22Rv1 (cell line): ENCODE measurements around the gene NALCN.

Experiments
- ZFX ChIP-seq: fragments of 450-650 bp; IDR thresholded peaks from 2 replicates; pipeline ENCODE4 v1.6.1; 2017; ENCODE audit warnings: antibody characterized with exemption, borderline replicate concordance
- TF ChIP-seq, protein P1 (sequence below): fragments of 450-650 bp; IDR thresholded peaks from 2 replicates; pipeline ENCODE4 v1.5.1; 2017; ENCODE audit warnings: mild to moderate bottlenecking

DNA sequence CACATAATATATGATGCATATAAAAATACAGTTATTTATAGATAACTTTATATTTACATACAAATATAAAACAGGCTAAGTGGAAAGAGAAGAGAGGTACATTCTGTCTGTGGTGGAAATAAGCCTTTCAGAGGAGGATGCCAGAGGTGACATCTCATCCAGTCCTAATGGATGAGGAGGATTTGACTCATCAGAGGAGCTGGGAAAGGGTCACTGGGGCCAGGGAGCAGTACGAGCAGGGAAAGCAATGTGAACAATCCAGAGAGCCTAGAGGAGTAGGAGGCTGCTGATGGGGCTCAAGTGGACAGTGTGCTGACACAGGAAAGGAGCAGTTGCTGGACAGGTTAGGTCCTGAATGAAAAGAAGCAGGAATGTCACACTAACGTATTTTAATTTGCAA is 18.6 kb downstream of the NALCN start:
- TF ChIP-seq, protein P1, sequence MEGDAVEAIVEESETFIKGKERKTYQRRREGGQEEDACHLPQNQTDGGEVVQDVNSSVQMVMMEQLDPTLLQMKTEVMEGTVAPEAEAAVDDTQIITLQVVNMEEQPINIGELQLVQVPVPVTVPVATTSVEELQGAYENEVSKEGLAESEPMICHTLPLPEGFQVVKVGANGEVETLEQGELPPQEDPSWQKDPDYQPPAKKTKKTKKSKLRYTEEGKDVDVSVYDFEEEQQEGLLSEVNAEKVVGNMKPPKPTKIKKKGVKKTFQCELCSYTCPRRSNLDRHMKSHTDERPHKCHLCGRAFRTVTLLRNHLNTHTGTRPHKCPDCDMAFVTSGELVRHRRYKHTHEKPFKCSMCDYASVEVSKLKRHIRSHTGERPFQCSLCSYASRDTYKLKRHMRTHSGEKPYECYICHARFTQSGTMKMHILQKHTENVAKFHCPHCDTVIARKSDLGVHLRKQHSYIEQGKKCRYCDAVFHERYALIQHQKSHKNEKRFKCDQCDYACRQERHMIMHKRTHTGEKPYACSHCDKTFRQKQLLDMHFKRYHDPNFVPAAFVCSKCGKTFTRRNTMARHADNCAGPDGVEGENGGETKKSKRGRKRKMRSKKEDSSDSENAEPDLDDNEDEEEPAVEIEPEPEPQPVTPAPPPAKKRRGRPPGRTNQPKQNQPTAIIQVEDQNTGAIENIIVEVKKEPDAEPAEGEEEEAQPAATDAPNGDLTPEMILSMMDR, result no peak
- TF ChIP-seq ZFX, result no peak
